ENCODE results near the gene MCFD2.

DNA sequence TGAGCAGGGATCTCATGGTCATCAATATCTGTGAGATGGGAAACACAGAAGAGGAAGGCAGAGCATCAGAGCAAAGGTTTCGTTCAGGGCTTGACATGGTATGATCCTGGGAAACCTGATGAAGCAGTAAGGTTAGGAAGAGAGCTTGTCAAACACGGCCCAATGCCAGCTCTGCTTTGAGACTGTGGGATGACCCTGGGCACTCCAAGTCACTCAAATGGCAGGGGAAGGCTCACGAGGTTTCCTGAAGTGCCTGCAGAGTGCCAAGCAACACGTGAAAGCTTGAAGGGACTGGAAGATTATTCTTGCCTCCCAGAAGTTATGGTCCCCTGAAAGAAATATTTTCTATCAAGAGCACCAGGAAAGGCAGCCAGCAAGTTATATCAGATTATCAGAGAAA is 6.5 kb downstream of the MCFD2 start:
- TF ChIP-seq, protein P1, sequence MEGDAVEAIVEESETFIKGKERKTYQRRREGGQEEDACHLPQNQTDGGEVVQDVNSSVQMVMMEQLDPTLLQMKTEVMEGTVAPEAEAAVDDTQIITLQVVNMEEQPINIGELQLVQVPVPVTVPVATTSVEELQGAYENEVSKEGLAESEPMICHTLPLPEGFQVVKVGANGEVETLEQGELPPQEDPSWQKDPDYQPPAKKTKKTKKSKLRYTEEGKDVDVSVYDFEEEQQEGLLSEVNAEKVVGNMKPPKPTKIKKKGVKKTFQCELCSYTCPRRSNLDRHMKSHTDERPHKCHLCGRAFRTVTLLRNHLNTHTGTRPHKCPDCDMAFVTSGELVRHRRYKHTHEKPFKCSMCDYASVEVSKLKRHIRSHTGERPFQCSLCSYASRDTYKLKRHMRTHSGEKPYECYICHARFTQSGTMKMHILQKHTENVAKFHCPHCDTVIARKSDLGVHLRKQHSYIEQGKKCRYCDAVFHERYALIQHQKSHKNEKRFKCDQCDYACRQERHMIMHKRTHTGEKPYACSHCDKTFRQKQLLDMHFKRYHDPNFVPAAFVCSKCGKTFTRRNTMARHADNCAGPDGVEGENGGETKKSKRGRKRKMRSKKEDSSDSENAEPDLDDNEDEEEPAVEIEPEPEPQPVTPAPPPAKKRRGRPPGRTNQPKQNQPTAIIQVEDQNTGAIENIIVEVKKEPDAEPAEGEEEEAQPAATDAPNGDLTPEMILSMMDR (IDR thresholded peaks at IDR 0.05; ENCODE audit: insufficient read depth, low read length, poor library complexity, severe bottlenecking), result no peak
- TF ChIP-seq EZH2phosphoT487 (conservative IDR thresholded peaks at IDR 0.05; ENCODE audit: low read length), result no peak
